H9 (cell line): Measurements from ENCODE around the gene KLHL3. TPM values are rescaled to one million over a fixed set of nuclear protein-coding genes. Genes with fewer than 3 reads are reported as not detected.

Experiments used
- DNase-seq: peaks from one replicate; pipeline ENCODE4 v3.0.0-alpha.2; 2017
- H2AFZ ChIP-seq: one replicate; pipeline ENCODE4 v1.6.1; 2013; ENCODE audit warnings: mild to moderate bottlenecking, low read length, control low read depth, moderate library complexity
- H2AK5ac ChIP-seq: 2 replicates; pipeline ENCODE4 v1.6.1; 2013; ENCODE audit warnings: low read length, control low read depth, mixed read lengths; ENCODE audit not compliant: insufficient read length
- H2BK120ac ChIP-seq: one replicate; pipeline ENCODE4 v1.6.1; 2013; ENCODE audit warnings: low read depth, mild to moderate bottlenecking, low read length, control low read depth, inconsistent platforms; ENCODE audit not compliant: poor library complexity, severe bottlenecking
- H2BK12ac ChIP-seq: 2 replicates; pipeline ENCODE4 v1.6.1; 2013; ENCODE audit warnings: low read length, control low read depth, mixed read lengths, low read depth; ENCODE audit not compliant: insufficient read length
- H2BK15ac ChIP-seq: 2 replicates; pipeline ENCODE4 v1.6.1; 2013; ENCODE audit warnings: low read depth, low read length, control low read depth
- H2BK20ac ChIP-seq: one replicate; pipeline ENCODE4 v1.6.1; 2013; ENCODE audit warnings: low read depth, mild to moderate bottlenecking, low read length, control low read depth, inconsistent platforms; ENCODE audit not compliant: poor library complexity, severe bottlenecking
- H2BK5ac ChIP-seq: 2 replicates; pipeline ENCODE4 v1.6.1; 2013; ENCODE audit warnings: low read length, control low read depth, mixed read lengths; ENCODE audit not compliant: insufficient read length
- H3K14ac ChIP-seq: 2 replicates; pipeline ENCODE4 v1.6.1; 2013; ENCODE audit warnings: low read length, control low read depth; ENCODE audit not compliant: insufficient read depth
- H3K18ac ChIP-seq: 2 replicates; pipeline ENCODE4 v1.6.1; 2013; ENCODE audit warnings: low read depth, mild to moderate bottlenecking, mixed read lengths, low read length, control low read depth; ENCODE audit not compliant: insufficient read length
- H3K23ac ChIP-seq: 2 replicates; pipeline ENCODE4 v1.6.1; 2013; ENCODE audit warnings: low read length, control low read depth, mixed read lengths, low read depth; ENCODE audit not compliant: insufficient read length
- H3K23me2 ChIP-seq: 2 replicates; pipeline ENCODE4 v1.6.1; 2013; ENCODE audit warnings: low read depth, mild to moderate bottlenecking, mixed read lengths, low read length, control low read depth; ENCODE audit not compliant: insufficient read length, poor library complexity, severe bottlenecking
- H3K27ac ChIP-seq: 2 replicates; pipeline ENCODE4 v1.5.1; 2013; ENCODE audit warnings: low read length, control low read depth, mixed read lengths, low read depth; ENCODE audit not compliant: insufficient read length
- H3K27me3 ChIP-seq: 2 replicates; pipeline ENCODE4 v1.6.1; 2013; ENCODE audit warnings: low read length, control low read depth, inconsistent platforms; ENCODE audit not compliant: insufficient read depth
- H3K4ac ChIP-seq: 2 replicates; pipeline ENCODE4 v1.6.1; 2013; ENCODE audit warnings: low read depth, mild to moderate bottlenecking, control low read depth, inconsistent platforms, low read length, moderate library complexity
- H3K4me1 ChIP-seq: 2 replicates; pipeline ENCODE4 v1.6.1; 2013; ENCODE audit warnings: low read length, control low read depth, inconsistent platforms; ENCODE audit not compliant: insufficient read depth
- H3K4me2 ChIP-seq: 2 replicates; pipeline ENCODE4 v1.6.1; 2013; ENCODE audit warnings: low read length, control low read depth, mixed read lengths; ENCODE audit not compliant: insufficient read length, insufficient read depth
- H3K56ac ChIP-seq: 2 replicates; pipeline ENCODE4 v1.6.1; 2013; ENCODE audit warnings: low read depth, mild to moderate bottlenecking, mixed read lengths, low read length, control low read depth; ENCODE audit not compliant: insufficient read length
- H3K79me1 ChIP-seq: 2 replicates; pipeline ENCODE4 v1.6.1; 2013; ENCODE audit warnings: low read depth, mild to moderate bottlenecking, moderate library complexity, low read length, control low read depth, inconsistent platforms; ENCODE audit not compliant: insufficient read depth, poor library complexity, severe bottlenecking
- H3K79me2 ChIP-seq: 2 replicates; pipeline ENCODE4 v1.6.1; 2013; ENCODE audit warnings: low read length, control low read depth, inconsistent platforms; ENCODE audit not compliant: insufficient read depth
- H3K9ac ChIP-seq: 2 replicates; pipeline ENCODE4 v1.6.1; 2013; ENCODE audit warnings: low read length, control low read depth, mixed read lengths; ENCODE audit not compliant: insufficient read length; ENCODE audit errors: extremely low read depth
- H3K9me3 ChIP-seq: one replicate; pipeline ENCODE4 v1.6.1; 2013; ENCODE audit warnings: low read depth, low read length, inconsistent platforms; ENCODE audit not compliant: control insufficient read depth
- H3T11ph ChIP-seq: one replicate; pipeline ENCODE4 v1.6.1; 2013; ENCODE audit warnings: mild to moderate bottlenecking, low read length, control low read depth, inconsistent platforms
- H4K20me1 ChIP-seq: one replicate; pipeline ENCODE4 v1.6.1; 2013; ENCODE audit not compliant: control insufficient read depth, insufficient read length, insufficient read depth
- H4K5ac ChIP-seq: 2 replicates; pipeline ENCODE4 v1.6.1; 2013; ENCODE audit warnings: low read depth, mild to moderate bottlenecking, mixed read lengths, low read length, control low read depth; ENCODE audit not compliant: insufficient read length
- H4K8ac ChIP-seq: replicated peaks from 2 replicates; pipeline ENCODE4 v1.6.1; 2013; ENCODE audit warnings: low read length, control low read depth, mixed read lengths, low read depth; ENCODE audit not compliant: insufficient read length
- H4K91ac ChIP-seq: 2 replicates; pipeline ENCODE4 v1.6.1; 2013; ENCODE audit warnings: low read depth, mild to moderate bottlenecking, moderate library complexity, mixed read lengths, low read length, control low read depth; ENCODE audit not compliant: insufficient read length
- H3K27ac Mint-ChIP-seq, 3 experiments: 2 replicates in 2 of 3; 3 replicates in 1 of 3; pipeline ENCODE4 v1.8.0; 2020 to 2021; ENCODE audit warnings: mixed read lengths in 3 of 3, mild to moderate bottlenecking in 1 of 3, moderate library complexity in 1 of 3
- H3K27me3 Mint-ChIP-seq: 2 replicates; pipeline ENCODE4 v1.8.0; 2021; ENCODE audit warnings: low read depth, mild to moderate bottlenecking, moderate library complexity, mixed read lengths
- H3K36me3 Mint-ChIP-seq, 3 experiments: 2 replicates in 2 of 3; 3 replicates in 1 of 3; pipeline ENCODE4 v1.8.0; 2020 to 2021; ENCODE audit warnings: low read depth in 3 of 3, mixed read lengths in 3 of 3; ENCODE audit not compliant: insufficient read depth in 1 of 3
- H3K4me1 Mint-ChIP-seq, 2 experiments: 2 replicates each; pipeline ENCODE4 v1.8.0; 2020; ENCODE audit warnings: mixed read lengths in 2 of 2
- H3K4me3 Mint-ChIP-seq, 2 experiments: 2 replicates in 1 of 2; 3 replicates in 1 of 2; pipeline ENCODE4 v1.8.0; 2020 to 2021; ENCODE audit warnings: mild to moderate bottlenecking in 2 of 2, mixed read lengths in 2 of 2, moderate library complexity in 1 of 2
- H3K9me3 Mint-ChIP-seq, 2 experiments: 2 replicates in 1 of 2; 3 replicates in 1 of 2; pipeline ENCODE4 v1.8.0; 2020; ENCODE audit warnings: mild to moderate bottlenecking in 2 of 2, mixed read lengths in 2 of 2, moderate library complexity in 1 of 2
- CTCF ChIP-seq: fragments of 200-600 bp; sonication (generic); conservative IDR thresholded peaks from 3 replicates; pipeline ENCODE4 v1.8.0; 2021; ENCODE audit warnings: antibody characterized with exemption, mild to moderate bottlenecking
- WGBS: extraction: QIAGEN DNeasy Blood & Tissue Kit; methylation state at CpG from one replicate; pipeline ENCODE4 v1.1.7; 2013; ENCODE audit warnings: missing lambda C conversion rate, low lambda C conversion rate, mixed read lengths; ENCODE audit not compliant: insufficient read length; ENCODE audit errors: extremely low coverage; 5-methylcytosine and 5-hydroxymethylcytosine counted together
- total RNA-seq: library from RNA; stranded (reverse); gene quantifications from 2 replicates; pipeline ENCODE4 v1.2.1, GENCODE V29; 2021

Gene KLHL3
- total RNA-seq, 1 experiment from 2014 or later = 12.8 TPM

GRCh38 chr5:137598399-137598798 is 137.5 kb downstream of the KLHL3 start:
- H3K4me3 Mint-ChIP-seq = no peak overlapping the region
- H3K27me3 Mint-ChIP-seq = peaks cover 26% of the 10 kb centered on the region
- Histone ChIP-seq H4K91ac (no peak overlapping the region), H2AFZ (no peak overlapping the region), H3K4ac (no peak overlapping the region), H4K5ac (no peak overlapping the region), H3K4me1 (no peaks in the 10 kb centered on the region), H2BK20ac (no peak overlapping the region), H3K14ac (no peak overlapping the region), H3K23me2 (no peaks in the 10 kb centered on the region), H4K8ac (no peak overlapping the region), H3T11ph (no peak overlapping the region), H3K79me1 (no peaks in the 10 kb centered on the region), H3K4me2 (no peak overlapping the region), H3K9ac (no peak overlapping the region), H2BK5ac (no peak overlapping the region), H4K20me1 (no peaks in the 10 kb centered on the region), H2AK5ac (no peak overlapping the region), H2BK12ac (no peak overlapping the region), H3K23ac (no peak overlapping the region), H3K18ac (no peak overlapping the region), H3K79me2 (no peaks in the 10 kb centered on the region), H2BK15ac (no peak overlapping the region), H3K27ac (no peak overlapping the region), H2BK120ac (no peak overlapping the region), H3K56ac (no peak overlapping the region), H3K9me3 (no peaks in the 10 kb centered on the region), H3K27me3 (no peaks in the 10 kb centered on the region)
- TF ChIP-seq CTCF = no peak
- H3K36me3 Mint-ChIP-seq = no peaks in the 10 kb centered on the region
- H3K27ac Mint-ChIP-seq = no peak overlapping the region
- H3K4me1 Mint-ChIP-seq = no peaks in the 10 kb centered on the region
- DNase-seq = no peak
- no peaks in the 10 kb centered on the region for H3K9me3 Mint-ChIP-seq
- WGBS = no CpG with 5 or more reads among the region's 6 CpGs
